ENCODE data around the gene DOCK1.

The DOCK1 gene

DNA sequence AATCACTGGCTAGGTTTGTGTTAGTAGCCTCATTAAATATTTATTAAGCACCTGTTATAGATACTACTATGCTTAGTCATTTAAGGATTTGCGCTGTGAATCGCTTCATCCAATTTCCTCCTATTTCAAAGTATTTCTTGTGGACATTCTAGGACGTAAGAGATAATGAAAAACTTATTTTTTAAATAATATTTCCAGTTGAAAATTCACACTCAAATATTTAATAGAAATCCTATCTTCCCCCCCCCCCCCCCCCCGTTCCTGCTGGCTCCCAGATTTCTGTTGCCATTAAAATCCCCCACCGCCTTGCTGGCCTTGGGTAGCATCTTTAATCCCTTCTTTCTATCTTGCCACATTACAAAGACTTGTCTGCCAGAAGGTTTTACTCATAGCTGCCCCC, 285.2 kb downstream of the DOCK1 start:
- H3K9ac ChIP-seq: no peak overlapping the region
- TF ChIP-seq Cebpa-rat (IDR thresholded peaks at IDR 0.05): no peak
- H3K36me3 ChIP-seq: no peaks in the 10 kb centered on the region
- no peak overlapping the region for H3K4me3 ChIP-seq
- H3K9me3 ChIP-seq: peaks cover 10% of the 10 kb centered on the region
- H4K20me1 ChIP-seq: no peaks in the 10 kb centered on the region
- peaks cover 14% of the 10 kb centered on the region for H3K27me3 ChIP-seq
- H3K4me2 ChIP-seq: no peak overlapping the region
- H3K4me1 ChIP-seq: no peaks in the 10 kb centered on the region
- H3K27ac ChIP-seq: no peak overlapping the region

DNA sequence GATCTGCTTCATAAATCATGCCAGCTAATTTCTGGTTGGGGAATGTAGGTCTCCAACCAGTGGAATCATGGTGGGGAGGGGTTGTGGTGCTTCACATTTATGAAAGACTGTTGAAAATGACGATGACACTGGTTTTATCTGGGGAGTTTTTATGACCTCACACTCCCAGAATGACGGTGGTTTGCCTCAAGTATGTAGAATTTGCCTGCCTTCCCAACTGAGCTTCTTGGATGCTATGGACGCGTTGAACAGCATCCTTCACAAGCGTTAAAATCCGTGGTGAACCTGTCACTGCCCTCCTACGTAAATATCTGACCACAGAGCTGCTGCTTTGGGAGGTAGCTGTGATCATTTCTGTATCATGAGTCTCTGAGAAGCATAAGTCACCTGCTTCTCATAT, 287.9 kb downstream of the DOCK1 start:
- no peaks in the 10 kb centered on the region for H4K20me1 ChIP-seq
- H3K27ac ChIP-seq: no peak overlapping the region
- H3K4me2 ChIP-seq: no peak overlapping the region
- no peaks in the 10 kb centered on the region for H3K36me3 ChIP-seq
- TF ChIP-seq Cebpa-rat (IDR thresholded peaks at IDR 0.05): no peak
- H3K9me3 ChIP-seq: peaks cover 19% of the 10 kb centered on the region
- H3K9ac ChIP-seq: no peak overlapping the region
- H3K27me3 ChIP-seq: peaks cover 20% of the 10 kb centered on the region
- H3K4me1 ChIP-seq: peaks cover 16% of the 10 kb centered on the region
- no peak overlapping the region for H3K4me3 ChIP-seq

DNA sequence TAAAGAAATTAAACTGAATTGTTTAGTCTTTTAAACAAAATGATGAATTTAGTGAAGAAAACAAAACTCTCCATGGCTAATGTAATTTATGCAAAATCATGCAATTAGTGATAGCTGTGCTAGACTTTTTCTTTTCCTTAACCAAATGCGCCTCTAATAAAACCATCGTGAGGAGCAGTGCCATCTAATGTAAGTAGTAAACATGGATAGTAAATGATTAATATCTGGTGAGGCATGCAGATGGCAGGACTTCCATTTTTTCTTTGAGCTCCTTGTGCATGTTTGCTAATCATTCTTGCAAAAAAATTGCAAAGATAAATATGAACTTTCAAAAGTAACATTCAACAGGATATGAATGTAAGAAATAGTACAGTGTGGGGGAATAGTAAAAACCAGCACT, 288.9 kb downstream of the DOCK1 start:
- Histone ChIP-seq H3K4me2 (no peak overlapping the region), H4K20me1 (no peaks in the 10 kb centered on the region), H3K27ac (no peak overlapping the region), H3K27me3 (peaks cover 20% of the 10 kb centered on the region), H3K4me1 (peaks cover 19% of the 10 kb centered on the region), H3K4me3 (no peak overlapping the region), H3K9ac (no peak overlapping the region), H3K36me3 (no peaks in the 10 kb centered on the region), H3K9me3 (peaks cover 19% of the 10 kb centered on the region)
- TF ChIP-seq Cebpa-rat (IDR thresholded peaks at IDR 0.05): no peak

DNA sequence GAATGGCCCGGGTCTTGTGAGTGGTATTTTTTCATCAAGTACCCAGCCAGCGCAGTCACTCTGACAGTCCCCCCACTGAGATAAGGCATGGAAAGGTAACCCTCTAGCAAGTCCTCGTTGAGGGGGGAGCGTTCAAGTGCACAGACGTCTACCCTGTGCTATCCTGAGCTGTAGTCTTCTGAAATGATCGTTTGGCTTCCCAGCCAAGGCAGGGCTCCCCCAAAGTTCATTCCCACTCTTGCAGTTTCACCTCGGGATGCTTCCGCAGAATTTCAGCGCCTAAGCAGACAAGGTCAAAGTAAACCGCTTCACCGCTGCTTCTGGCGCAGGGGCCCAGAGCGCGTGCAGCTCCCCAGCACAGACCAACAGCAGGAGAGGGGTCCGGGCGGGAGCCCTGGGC, 289.4 kb downstream of the DOCK1 start:
- Histone ChIP-seq H3K9ac (no peak overlapping the region), H3K27ac (no peak overlapping the region), H3K27me3 (peaks cover 20% of the 10 kb centered on the region), H4K20me1 (no peaks in the 10 kb centered on the region), H3K9me3 (peaks cover 19% of the 10 kb centered on the region), H3K4me2 (no peak overlapping the region), H3K4me1 (peaks cover 19% of the 10 kb centered on the region), H3K36me3 (no peaks in the 10 kb centered on the region), H3K4me3 (no peak overlapping the region)
- no peak for TF ChIP-seq Cebpa-rat (IDR thresholded peaks at IDR 0.05)

- peaks cover 19% of the 10 kb centered on the region for H3K9me3 ChIP-seq
- TF ChIP-seq Cebpa-rat (IDR thresholded peaks at IDR 0.05): no peak
- H4K20me1 ChIP-seq: no peaks in the 10 kb centered on the region
- H3K9ac ChIP-seq: no peak overlapping the region
- H3K27me3 ChIP-seq: peaks cover 20% of the 10 kb centered on the region
- no peak overlapping the region for H3K4me2 ChIP-seq
- H3K4me1 ChIP-seq: peaks cover 19% of the 10 kb centered on the region
- no peak overlapping the region for H3K4me3 ChIP-seq
- H3K36me3 ChIP-seq: no peaks in the 10 kb centered on the region
- H3K27ac ChIP-seq: no peak overlapping the region
Measured at GRCh38 chr10:127195041-127195506, 289.8 kb downstream of the DOCK1 start.

GRCh38 chr10:127195571-127196281, 290.5 kb downstream of the DOCK1 start:
- TF ChIP-seq Cebpa-rat (IDR thresholded peaks at IDR 0.05): no peak
- Histone ChIP-seq H3K9me3 (peaks cover 19% of the 10 kb centered on the region), H3K27ac (no peak overlapping the region), H3K4me3 (no peak overlapping the region), H3K36me3 (no peaks in the 10 kb centered on the region), H4K20me1 (no peaks in the 10 kb centered on the region), H3K4me1 (peaks cover 19% of the 10 kb centered on the region), H3K27me3 (peaks cover 20% of the 10 kb centered on the region), H3K4me2 (no peak overlapping the region), H3K9ac (no peak overlapping the region)

DNA sequence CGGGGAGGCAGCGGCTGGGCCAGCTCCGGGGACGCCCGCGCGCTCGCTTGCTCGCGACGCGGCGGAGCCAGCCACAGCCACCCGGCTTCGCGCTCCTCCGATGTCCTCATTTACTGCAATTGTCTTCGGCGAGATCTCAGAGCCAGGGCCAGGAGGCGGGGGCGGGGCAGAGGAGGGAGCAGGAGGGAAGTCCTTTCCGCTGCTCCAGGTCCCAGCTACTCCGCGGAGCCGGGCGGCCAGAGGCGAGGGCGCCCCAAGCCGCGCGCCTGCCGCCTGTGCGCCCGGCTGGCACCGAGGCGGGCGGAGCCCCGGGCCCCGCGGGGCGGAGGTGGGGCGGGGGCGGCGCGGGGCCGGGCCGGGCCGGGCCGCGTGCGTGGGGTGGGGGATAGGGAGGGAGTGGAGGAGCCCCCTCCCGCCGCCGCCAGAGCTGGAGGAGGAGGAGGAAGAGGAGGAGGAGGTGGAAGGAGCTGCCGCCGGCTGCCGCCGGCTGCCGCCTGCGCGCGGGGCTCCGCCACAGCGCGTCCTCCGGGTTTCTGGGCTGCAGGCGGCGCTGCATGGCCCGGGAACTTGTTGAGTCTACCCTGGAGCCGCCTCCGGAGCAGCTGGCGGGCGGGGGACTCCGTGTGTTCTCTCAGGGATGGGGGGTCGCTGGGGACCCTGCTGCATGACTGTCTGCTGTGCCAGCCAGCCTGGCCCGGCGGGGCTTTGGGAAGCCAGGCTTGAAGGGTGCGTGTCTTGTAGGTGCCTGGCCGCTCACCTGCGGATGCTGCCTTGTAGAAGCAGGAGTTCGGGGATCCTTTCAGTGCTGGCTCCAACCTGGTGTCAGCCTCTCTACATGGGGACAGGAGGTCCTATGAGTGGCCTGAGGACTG, 291.3 kb downstream of the DOCK1 start, which contains the start of gene INSYN2A:
TSS of gene INSYN2A (minus strand) at position 310 of the 872 bp plus-strand sequence. CDS start 20,196 bp downstream, outside the sequence.
- Histone ChIP-seq H4K20me1 (no peaks in the 10 kb centered on the region), H3K27me3 (peaks cover 20% of the 10 kb centered on the region), H3K9me3 (peaks cover 19% of the 10 kb centered on the region), H3K4me3 (no peak within 1 kb of the TSS), H3K4me2 (peak within 1 kb of the TSS; percentile 60), H3K9ac (no peak within 1 kb of the TSS), H3K36me3 (no peaks in the 10 kb centered on the region), H3K4me1 (peaks cover 19% of the 10 kb centered on the region), H3K27ac (no peak within 1 kb of the TSS)
- no peak for TF ChIP-seq Cebpa-rat (IDR thresholded peaks at IDR 0.05)

GRCh38 chr10:127197154-127197432, 291.9 kb downstream of the DOCK1 start:
- Histone ChIP-seq H4K20me1 (no peaks in the 10 kb centered on the region), H3K36me3 (no peaks in the 10 kb centered on the region), H3K4me2 (peak overlapping the region; percentile 60), H3K9me3 (peaks cover 19% of the 10 kb centered on the region), H3K9ac (no peak overlapping the region), H3K4me1 (peaks cover 19% of the 10 kb centered on the region), H3K4me3 (no peak overlapping the region), H3K27me3 (peaks cover 20% of the 10 kb centered on the region), H3K27ac (no peak overlapping the region)
- no peak for TF ChIP-seq Cebpa-rat (IDR thresholded peaks at IDR 0.05)

- no peak for TF ChIP-seq Cebpa-rat (IDR thresholded peaks at IDR 0.05)
- peaks cover 19% of the 10 kb centered on the region for H3K4me1 ChIP-seq
Measured at GRCh38 chr10:127198307-127198706, 293.1 kb downstream of the DOCK1 start.

GRCh38 chr10:127198721-127199120, 293.5 kb downstream of the DOCK1 start:
- no peak for TF ChIP-seq Cebpa-rat (IDR thresholded peaks at IDR 0.05)
- Histone ChIP-seq H3K4me2 (no peak overlapping the region), H3K36me3 (no peaks in the 10 kb centered on the region), H3K27ac (no peak overlapping the region), H4K20me1 (no peaks in the 10 kb centered on the region), H3K4me1 (peaks cover 19% of the 10 kb centered on the region), H3K4me3 (no peak overlapping the region), H3K9ac (no peak overlapping the region), H3K9me3 (peaks cover 19% of the 10 kb centered on the region), H3K27me3 (peaks cover 20% of the 10 kb centered on the region)

More at GRCh38 chr10:127198307-127198706, 293.1 kb downstream of the DOCK1 start:
- Histone ChIP-seq H3K27ac (no peak overlapping the region), H3K36me3 (no peaks in the 10 kb centered on the region), H3K27me3 (peaks cover 20% of the 10 kb centered on the region), H4K20me1 (no peaks in the 10 kb centered on the region), H3K9me3 (peaks cover 19% of the 10 kb centered on the region), H3K4me2 (peak overlapping the region; percentile 60; the same call in 1 of the 2 replicates), H3K4me3 (no peak overlapping the region), H3K9ac (no peak overlapping the region)
